HG03439 (cell line): ENCODE measurements around the gene NXPH2.
"Not testable (repeated sequence)": the region's sequence is repeated elsewhere in the genome, so short reads cannot be mapped to it uniquely, and the experiment has no call there.

ENCODE experiments used
- ATAC-seq: cut with Tn5 transposase; IDR thresholded peaks from one replicate; pipeline ENCODE4 v1.9.1; 2021; ENCODE audit warnings: mild to moderate bottlenecking, moderate library complexity; ENCODE audit not compliant: unreplicated experiment

NXPH2 gene

GRCh38 chr2:138712212-138712979 lies 67.8 kb downstream of the NXPH2 start:
- peak; percentile 96 for ATAC-seq

GRCh38 chr2:138711812-138712211 lies 68.4 kb downstream of the NXPH2 start:
- peak; percentile 41 for ATAC-seq

DNA sequence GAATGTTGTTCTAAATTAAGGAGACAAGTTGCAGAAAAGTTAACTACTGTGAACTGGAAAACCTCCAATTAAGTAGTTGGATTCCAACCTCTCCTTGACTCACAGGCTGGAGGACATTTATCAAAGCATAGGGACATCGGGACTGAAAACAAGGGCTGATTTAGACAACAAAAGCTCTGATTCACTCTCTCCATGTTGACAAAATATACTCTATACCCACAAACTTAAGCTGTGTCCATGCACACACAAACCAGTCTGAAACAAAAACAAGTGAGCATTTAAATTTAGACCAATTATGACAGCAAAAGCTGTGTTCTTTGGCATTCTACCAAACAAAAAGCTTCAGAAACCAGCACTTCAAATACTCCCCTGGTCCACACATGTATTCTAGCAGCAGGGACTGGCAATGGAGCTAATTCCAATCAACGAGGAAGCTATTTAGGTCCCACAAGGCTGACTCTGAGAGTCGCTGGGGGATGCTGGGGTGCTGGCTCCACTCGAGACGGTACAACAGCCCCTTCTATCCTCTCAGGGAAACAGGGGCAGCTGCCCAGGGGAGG lies 71.4 kb downstream of the NXPH2 start:
- no peak for ATAC-seq

GRCh38 chr2:138707392-138708074 lies 72.7 kb downstream of the NXPH2 start:
- ATAC-seq = no peak

DNA sequence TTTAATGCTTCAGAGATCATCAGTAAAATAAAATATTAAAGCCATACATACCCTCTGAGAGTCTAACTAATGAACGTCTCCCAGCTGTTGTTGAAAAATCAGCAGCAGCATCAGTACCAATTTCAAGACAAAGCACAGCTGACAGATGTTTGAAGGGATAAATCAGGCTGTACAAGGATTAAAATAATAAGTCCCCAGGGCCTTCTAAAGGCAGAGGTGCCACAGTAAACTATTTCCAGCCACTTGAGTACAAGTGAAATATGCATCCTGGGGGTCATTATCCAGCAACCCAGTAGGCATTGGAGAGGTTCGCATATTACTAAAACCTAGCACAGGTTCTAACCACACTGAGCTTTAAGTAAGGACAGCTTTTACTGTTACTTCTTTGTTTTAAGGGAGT lies 76.9 kb downstream of the NXPH2 start:
- no peak for ATAC-seq

DNA sequence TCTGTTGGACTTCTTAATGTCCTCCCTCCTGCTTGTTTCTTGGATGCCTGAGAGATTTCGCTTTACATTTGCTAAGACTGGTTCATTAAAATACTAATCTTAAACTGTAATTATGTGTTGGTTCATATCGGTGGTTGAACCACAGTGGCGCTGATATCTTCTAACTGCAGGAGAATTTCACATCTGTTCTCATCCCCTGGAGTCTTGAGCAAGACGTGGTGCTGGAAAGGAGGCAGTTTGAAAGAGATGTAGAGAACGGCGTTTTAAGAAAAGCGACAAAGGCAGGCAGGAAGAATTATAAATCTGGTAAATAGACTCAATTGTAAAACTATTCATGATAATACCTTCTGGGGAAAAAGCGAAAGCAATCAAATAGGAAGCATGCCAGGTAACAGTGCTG lies 79.5 kb downstream of the NXPH2 start:
- ATAC-seq = no peak

GRCh38 chr2:138699421-138699820 lies 80.8 kb downstream of the NXPH2 start:
- ATAC-seq = no peak

DNA sequence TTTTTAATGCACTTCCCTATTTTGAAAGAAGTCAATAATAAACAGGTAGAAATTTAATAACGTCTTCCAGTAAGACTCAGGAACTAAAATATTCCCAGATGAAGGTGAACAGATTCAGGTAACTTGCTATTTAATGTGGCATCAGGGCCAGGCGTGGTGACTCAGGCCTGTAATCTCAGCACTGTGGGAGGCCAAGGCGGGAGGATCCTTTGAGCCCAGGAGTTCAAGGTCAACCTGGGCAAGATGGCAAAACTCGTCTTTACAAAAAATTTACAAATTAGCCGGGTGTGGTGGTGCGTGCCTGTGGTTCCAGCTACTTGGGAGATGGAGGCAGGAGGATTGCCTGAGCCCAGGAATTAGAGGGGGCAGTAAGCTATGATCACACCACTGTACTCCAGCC lies 81.8 kb downstream of the NXPH2 start:
- ATAC-seq = no peak

- no peak for ATAC-seq
Measured at GRCh38 chr2:138691667-138692066, 88.5 kb downstream of the NXPH2 start.

GRCh38 chr2:138689705-138690104 lies 90.5 kb downstream of the NXPH2 start:
- ATAC-seq = no peak

DNA sequence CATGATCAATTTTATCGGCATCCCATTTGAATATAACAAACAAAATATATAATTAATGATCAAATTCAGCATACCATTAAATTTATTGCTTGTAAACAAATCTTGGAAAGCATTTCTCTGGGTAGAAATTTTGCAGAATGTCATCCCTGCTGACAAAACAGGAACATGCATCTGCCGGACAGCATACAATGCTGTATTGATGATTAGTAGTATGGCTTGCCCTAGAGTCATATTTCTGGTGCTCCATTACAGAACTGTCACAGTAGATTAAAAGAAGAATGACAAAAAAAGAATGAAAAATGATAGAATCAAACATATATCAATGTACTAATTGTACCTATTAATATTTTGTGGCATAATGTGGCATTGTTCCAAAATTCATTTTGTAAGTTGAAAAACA lies 98.0 kb downstream of the NXPH2 start:
- ATAC-seq = no peak

DNA sequence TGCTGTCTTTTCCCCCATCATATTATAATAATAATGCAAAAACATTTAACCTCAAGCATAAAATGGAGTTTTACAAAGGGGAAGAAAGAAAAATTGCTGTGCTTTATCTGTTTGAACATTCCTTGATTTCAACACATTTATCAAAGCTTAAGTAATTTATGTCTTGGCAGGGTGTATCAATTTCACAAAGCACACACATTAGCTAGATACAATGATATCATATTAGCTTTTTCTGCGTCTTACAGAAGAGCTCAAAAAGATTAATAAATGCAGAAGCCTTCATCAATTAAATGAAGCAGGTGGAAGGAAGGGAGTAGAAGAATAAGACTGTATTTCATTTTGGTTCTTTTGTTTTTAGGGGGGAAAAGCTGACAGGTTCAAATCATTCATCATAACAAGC lies 103.0 kb downstream of the NXPH2 start:
- no peak for ATAC-seq

GRCh38 chr2:138676619-138677021 lies 103.6 kb downstream of the NXPH2 start:
- no peak for ATAC-seq

DNA sequence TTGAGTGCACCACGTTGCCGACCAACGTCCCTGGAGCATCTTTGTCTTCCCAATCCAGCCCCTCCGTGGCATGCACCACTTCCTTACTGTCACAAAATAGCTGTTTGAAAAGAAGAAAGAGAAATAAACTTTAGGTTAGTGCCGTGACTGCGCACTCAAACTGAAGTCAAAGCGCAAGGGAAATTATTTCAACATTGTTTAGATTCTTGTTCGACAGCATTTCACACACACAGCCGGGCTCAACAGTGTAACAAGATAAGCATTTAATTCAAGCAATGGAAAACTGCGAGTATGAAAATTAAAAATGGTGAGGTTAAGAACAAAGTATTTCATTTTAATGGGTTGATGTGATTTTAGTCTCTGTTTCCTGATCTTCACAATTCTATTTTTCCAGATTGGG lies 108.6 kb downstream of the NXPH2 start:
- ATAC-seq = no peak

- no peak for ATAC-seq
Measured at GRCh38 chr2:138670734-138671133, 109.5 kb downstream of the NXPH2 start.

DNA sequence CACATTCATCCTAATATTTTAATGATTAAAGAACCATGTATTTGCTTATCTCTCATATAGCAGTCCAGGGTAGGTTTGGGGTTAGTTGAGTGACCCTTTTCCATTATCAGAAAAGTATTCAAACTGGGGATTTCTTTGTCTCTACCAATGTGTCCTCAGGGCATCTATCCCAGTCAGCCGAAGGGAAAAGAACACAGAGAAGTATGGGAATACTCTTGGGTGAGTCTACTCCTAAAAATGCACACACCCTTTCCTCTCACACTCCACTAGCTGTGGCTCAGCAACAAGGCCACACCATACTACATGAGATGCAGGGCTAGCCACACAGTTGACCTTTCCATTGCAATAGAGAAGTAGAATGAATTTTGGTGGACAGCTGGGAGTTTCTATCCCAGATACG lies 114.3 kb downstream of the NXPH2 start:
- no peak for ATAC-seq

GRCh38 chr2:138658187-138658894 lies 121.8 kb downstream of the NXPH2 start:
- no peak for ATAC-seq

DNA sequence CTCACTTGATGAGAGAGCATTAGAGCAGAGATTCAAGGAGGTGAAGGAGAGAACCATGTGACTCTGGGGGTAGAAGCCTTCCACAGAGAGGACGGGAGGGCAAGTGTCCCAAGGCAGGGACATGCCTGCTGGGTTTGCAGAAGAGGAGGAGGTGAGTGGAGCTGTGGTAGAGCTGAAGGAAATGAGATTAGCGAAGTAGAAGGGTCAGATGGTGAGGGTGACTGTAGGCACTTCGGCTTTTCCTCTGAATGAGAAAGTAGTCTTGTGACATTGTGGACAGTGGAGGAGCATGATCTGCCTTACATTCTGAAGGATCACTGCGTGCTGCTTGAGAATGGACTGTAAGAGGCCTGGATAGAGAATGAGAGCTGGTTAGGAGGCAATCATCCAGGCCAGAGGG lies 126.0 kb downstream of the NXPH2 start:
- no peak for ATAC-seq

DNA sequence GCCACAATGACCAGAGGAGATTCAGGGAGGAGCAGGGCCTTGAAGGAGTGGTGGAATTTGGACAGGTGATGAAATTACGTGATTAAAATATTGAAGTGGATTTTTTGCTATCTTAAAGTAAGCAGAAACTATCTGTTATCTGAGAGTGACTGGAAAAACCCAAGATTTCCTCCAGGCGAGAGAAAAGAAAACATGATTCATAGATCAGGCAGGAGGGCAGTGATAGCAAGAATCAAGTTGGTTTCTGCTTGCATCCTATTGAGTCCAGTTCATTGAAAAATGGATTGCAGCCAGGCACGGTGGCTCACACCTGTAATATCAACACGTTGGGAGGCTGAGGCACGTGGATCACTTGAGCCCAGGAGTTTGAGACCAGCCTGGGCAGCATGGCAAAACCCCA lies 127.8 kb downstream of the NXPH2 start:
- ATAC-seq = no peak

- ATAC-seq = no peak
Measured at GRCh38 chr2:138649571-138649970, 130.6 kb downstream of the NXPH2 start.

DNA sequence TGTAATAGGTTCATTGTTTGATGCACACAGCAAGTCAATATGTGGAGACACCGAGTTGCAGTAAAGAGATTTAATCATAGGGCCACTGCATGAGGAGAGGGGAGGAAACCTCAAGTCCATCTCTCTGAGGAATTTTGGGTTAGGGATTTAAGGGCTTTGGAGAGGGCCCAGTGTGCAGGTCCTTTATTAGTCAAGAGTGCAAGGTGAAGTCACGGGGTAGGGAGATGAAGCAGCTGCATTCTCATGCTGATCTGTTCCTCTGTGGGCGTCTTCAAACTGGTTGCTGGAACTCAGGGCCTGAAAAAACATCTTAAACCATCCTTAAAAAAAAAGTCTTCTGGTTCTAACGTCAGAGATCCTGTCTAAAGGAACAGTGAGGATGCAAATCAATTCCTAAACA lies 131.6 kb downstream of the NXPH2 start:
- no peak for ATAC-seq

DNA sequence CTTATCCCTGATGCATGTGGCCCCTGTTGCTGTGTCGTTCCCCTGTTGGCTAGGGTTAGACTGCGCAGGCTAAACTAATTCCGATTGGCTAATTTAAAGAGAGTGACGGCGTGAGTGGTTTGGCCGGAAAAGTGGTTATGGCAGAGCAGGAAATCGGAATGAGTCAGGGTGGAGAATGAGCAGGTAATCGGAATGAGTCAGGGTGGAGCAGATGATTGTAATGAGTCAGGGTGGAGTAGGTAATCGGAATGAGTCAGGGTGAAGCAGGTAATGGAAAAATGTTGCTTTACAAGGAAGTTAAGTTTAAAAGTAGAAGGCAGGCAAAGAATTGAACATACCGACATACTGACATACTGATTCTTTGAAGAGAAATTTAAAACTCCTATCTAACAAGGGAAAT lies 135.4 kb downstream of the NXPH2 start:
- ATAC-seq = not testable (repeated sequence)
